ENCODE data around the gene MND1. TPM values are rescaled to one million over a fixed set of nuclear protein-coding genes. Genes with fewer than 3 reads are reported as not detected.

The MND1 gene
- total and polyA plus RNA-seq, 12 donors = 0.20 to 1.7 (median 0.34) TPM; not detected in 6

- no peak overlapping the region for H3K4me3 ChIP-seq
- peaks cover 0 to 6% (median 0%) of the 10 kb centered on the region in 9 donors for H3K4me1 ChIP-seq
- H3K27ac ChIP-seq = no peak overlapping the region
- no peaks in the 10 kb centered on the region for H3K36me3 ChIP-seq
- H3K27me3 ChIP-seq = no peaks in the 10 kb centered on the region
- no peak for TF ChIP-seq CTCF (IDR thresholded peaks at IDR 0.05)
- DNase-seq (no peak), ATAC-seq (no peak)
- H3K9me3 ChIP-seq = no peaks in the 10 kb centered on the region
- WGBS, 2 donors = 52 to 57% methylated on average over 4 of the region's 4 CpGs
- intact Hi-C loops (cut with DNase I) = no loop called here
These were observed 38.6 kb downstream of the MND1 start for GRCh38 chr4:153383131-153383530.

- 95 to 100% methylated on average over 1 of the region's 1 CpG for WGBS, 2 donors
- no peak for DNase-seq
- H3K36me3 ChIP-seq = no peaks in the 10 kb centered on the region
- peaks cover 0 to 6% (median 0%) of the 10 kb centered on the region in 9 donors for H3K4me1 ChIP-seq
- intact Hi-C loops (cut with DNase I) = no loop called here
- no peak for TF ChIP-seq CTCF (IDR thresholded peaks at IDR 0.05)
- ATAC-seq = no peak
- no peaks in the 10 kb centered on the region for H3K27me3 ChIP-seq
- no peak overlapping the region for H3K4me3 ChIP-seq
- H3K9me3 ChIP-seq = no peaks in the 10 kb centered on the region
- no peak overlapping the region for H3K27ac ChIP-seq
These were observed 39.7 kb downstream of the MND1 start for GRCh38 chr4:153384160-153384559.

- Histone ChIP-seq H3K9me3 (no peaks in the 10 kb centered on the region), H3K36me3 (no peaks in the 10 kb centered on the region), H3K27me3 (no peaks in the 10 kb centered on the region), H3K4me1 (peaks cover 0 to 6% (median 0%) of the 10 kb centered on the region in 9 donors), H3K27ac (no peak overlapping the region), H3K4me3 (no peak overlapping the region)
- no peak for DNase-seq
- intact Hi-C loops (cut with DNase I) = no loop called here
- TF ChIP-seq CTCF (IDR thresholded peaks at IDR 0.05) = no peak
- ATAC-seq = no peak
- WGBS, 2 donors = 87 to 93% methylated on average over 2 of the region's 2 CpGs
These were observed 41.3 kb downstream of the MND1 start for GRCh38 chr4:153385784-153386183.

GRCh38 chr4:153387981-153388380, 43.5 kb downstream of the MND1 start:
- TF ChIP-seq CTCF (IDR thresholded peaks at IDR 0.05) = no peak
- no peak for ATAC-seq
- Histone ChIP-seq H3K27me3 (no peaks in the 10 kb centered on the region), H3K9me3 (no peaks in the 10 kb centered on the region), H3K36me3 (no peaks in the 10 kb centered on the region), H3K27ac (no peak overlapping the region), H3K4me1 (peaks cover 0 to 6% (median 0%) of the 10 kb centered on the region in 9 donors), H3K4me3 (no peak overlapping the region)
- intact Hi-C loops (cut with DNase I) = no loop called here
- WGBS, 2 donors = 95 to 96% methylated on average over 4 of the region's 4 CpGs
- no peak for DNase-seq

Data from heart right ventricle (tissue), 16 donors.